IMR-90 (cell line): Measurements from ENCODE around the gene MSH2. TPM values are rescaled to one million over a fixed set of nuclear protein-coding genes. Genes with fewer than 3 reads are reported as not detected.

ENCODE experiments used
- ATAC-seq: fragments of 200-7000 bp; cut with Tn5 transposase; 2 replicates; pipeline ENCODE4 v1.9.1; 2020; ENCODE audit warnings: low read depth, mild to moderate bottlenecking, moderate library complexity
- BruUV-seq: library from RNA; stranded (reverse); fragments of 400-500 nt; replicated peaks from 2 replicates; lab custom pipeline; 2021; lab: Mats Ljungman, UMichigan
- CTCF ChIA-PET: fragments of 300-600 bp; formaldehyde crosslinking; extraction: SDS; loops from one replicate; lab custom pipeline; 2021; ENCODE audit warnings: antibody characterized with exemption; lab: Yijun Ruan, JAX
- POLR2A ChIA-PET: fragments of 300-600 bp; sonication (Branson Sonifier 250); formaldehyde crosslinking; loops from one replicate; lab custom pipeline; 2022; ENCODE audit warnings: antibody characterized with exemption; ENCODE audit not compliant: unreplicated experiment; lab: Charles Lee
- DNase-seq: peaks from one replicate; pipeline ENCODE4 v3.0.0; 2013
- H2AFZ ChIP-seq: replicated peaks from 2 replicates; pipeline ENCODE3; 2013; ENCODE audit warnings: low read length, mild to moderate bottlenecking; ENCODE audit not compliant: poor library complexity
- H2AK5ac ChIP-seq: 2 replicates; pipeline ENCODE4 v1.6.1; 2013; ENCODE audit warnings: low read depth, low read length, inconsistent platforms
- H2AK9ac ChIP-seq: replicated peaks from 2 replicates; pipeline ENCODE3; 2013; ENCODE audit warnings: mild to moderate bottlenecking, low read depth, low read length, moderate library complexity; ENCODE audit not compliant: poor library complexity
- H2BK120ac ChIP-seq: 2 replicates; pipeline ENCODE4 v1.6.1; 2013; ENCODE audit warnings: low read depth, low read length, inconsistent platforms
- H2BK15ac ChIP-seq: 3 replicates; pipeline ENCODE4 v1.6.1; 2013; ENCODE audit warnings: low read depth, low read length, inconsistent platforms
- H2BK20ac ChIP-seq: 2 replicates; pipeline ENCODE4 v1.6.1; 2013; ENCODE audit warnings: low read depth, mild to moderate bottlenecking, inconsistent platforms, low read length, moderate library complexity
- H2BK5ac ChIP-seq: 2 replicates; pipeline ENCODE4 v1.6.1; 2013; ENCODE audit warnings: mild to moderate bottlenecking, low read depth, low read length, inconsistent platforms; ENCODE audit not compliant: poor library complexity, severe bottlenecking
- H3K14ac ChIP-seq: replicated peaks from 2 replicates; pipeline ENCODE4 v1.6.1; 2013; ENCODE audit warnings: low read depth, low read length, inconsistent platforms
- H3K18ac ChIP-seq: 2 replicates; pipeline ENCODE4 v1.6.1; 2013; ENCODE audit warnings: low read depth, low read length, control low read depth
- H3K23ac ChIP-seq: 2 replicates; pipeline ENCODE4 v1.6.1; 2013; ENCODE audit warnings: low read depth, low read length, inconsistent platforms
- H3K27ac ChIP-seq: 2 replicates; pipeline ENCODE4 v1.5.1; 2013; ENCODE audit warnings: mild to moderate bottlenecking, control low read depth, low read length; ENCODE audit not compliant: insufficient read depth
- H3K27me3 ChIP-seq: 2 replicates; pipeline ENCODE4 v1.6.1; 2013; ENCODE audit warnings: low read length; ENCODE audit not compliant: control insufficient read depth, insufficient read depth
- H3K36me3 ChIP-seq: 2 replicates; pipeline ENCODE4 v1.6.1; 2013; ENCODE audit warnings: low read length, mixed read lengths; ENCODE audit not compliant: control insufficient read depth, insufficient read depth
- H3K4ac ChIP-seq: 2 replicates; pipeline ENCODE4 v1.6.1; 2013; ENCODE audit warnings: low read depth, low read length, inconsistent platforms
- H3K4me1 ChIP-seq: 2 replicates; pipeline ENCODE4 v1.6.1; 2013; ENCODE audit warnings: low read length, mixed read lengths; ENCODE audit not compliant: control insufficient read depth, insufficient read depth
- H3K4me2 ChIP-seq: 2 replicates; pipeline ENCODE4 v1.6.1; 2013; ENCODE audit warnings: low read depth, mild to moderate bottlenecking, control low read depth, low read length, moderate library complexity
- H3K4me3 ChIP-seq: 2 replicates; pipeline ENCODE4 v1.5.1; 2013; ENCODE audit warnings: low read depth, mild to moderate bottlenecking, control low read depth, low read length, moderate library complexity; ENCODE audit not compliant: insufficient read depth
- H3K56ac ChIP-seq: 2 replicates; pipeline ENCODE4 v1.6.1; 2013; ENCODE audit warnings: low read length, inconsistent platforms; ENCODE audit not compliant: insufficient read depth; ENCODE audit errors: extremely low read depth
- H3K79me1 ChIP-seq, 2 experiments: 2 replicates each; pipeline ENCODE4 v1.6.1; 2013; ENCODE audit warnings: low read length in 2 of 2, inconsistent platforms in 1 of 2, low read depth in 1 of 2
- H3K9ac ChIP-seq: 2 replicates; pipeline ENCODE4 v1.6.1; 2013; ENCODE audit warnings: low read depth, low read length, control low read depth
- H3K9me1 ChIP-seq: 2 replicates; pipeline ENCODE4 v1.6.1; 2013; ENCODE audit warnings: low read length, inconsistent platforms; ENCODE audit not compliant: insufficient read depth
- H3K9me3 ChIP-seq: 2 replicates; pipeline ENCODE4 v1.6.1; 2013; ENCODE audit warnings: low read length; ENCODE audit not compliant: control insufficient read depth, insufficient read depth
- H4K20me1 ChIP-seq: 2 replicates; pipeline ENCODE4 v1.6.1; 2013; ENCODE audit warnings: low read length, inconsistent platforms; ENCODE audit not compliant: insufficient read depth
- H4K5ac ChIP-seq: 2 replicates; pipeline ENCODE4 v1.6.1; 2013; ENCODE audit warnings: mild to moderate bottlenecking, low read depth, low read length, control low read depth
- H4K8ac ChIP-seq, 2 experiments: 2 replicates each; pipeline ENCODE4 v1.6.1; 2013; ENCODE audit warnings: low read depth in 2 of 2, low read length in 2 of 2, control low read depth in 1 of 2, inconsistent platforms in 1 of 2
- H4K91ac ChIP-seq: 2 replicates; pipeline ENCODE4 v1.6.1; 2013; ENCODE audit warnings: low read depth, low read length, inconsistent platforms; ENCODE audit not compliant: insufficient read depth
- BHLHE40 ChIP-seq: fragments of 150-350 bp; IDR thresholded peaks from 2 replicates; pipeline ENCODE4 v1.6.1; 2016; ENCODE audit warnings: mild to moderate bottlenecking, low read depth, low read length
- CEBPB ChIP-seq: IDR thresholded peaks from 2 replicates; pipeline ENCODE4 v1.6.1; 2012; ENCODE audit warnings: low read depth, low read length, improper control_type of control experiment
- ELK1 ChIP-seq: fragments of 150-350 bp; IDR thresholded peaks from 2 replicates; pipeline ENCODE4 v1.6.1; 2016; ENCODE audit warnings: low read depth, mild to moderate bottlenecking, low read length, moderate library complexity, borderline replicate concordance
- NFE2L2 ChIP-seq: fragments of 150-350 bp; IDR thresholded peaks from 2 replicates; pipeline ENCODE4 v1.6.1; 2016; ENCODE audit warnings: low read depth, mild to moderate bottlenecking, low read length
- RAD21 ChIP-seq: IDR thresholded peaks from 2 replicates; pipeline ENCODE4 v1.6.1; 2012; ENCODE audit warnings: low read length, improper control_type of control experiment
- RCOR1 ChIP-seq: IDR thresholded peaks from 2 replicates; pipeline ENCODE4 v1.6.1; 2012; ENCODE audit warnings: mild to moderate bottlenecking, low read length, improper control_type of control experiment; ENCODE audit not compliant: insufficient replicate concordance
- RFX5 ChIP-seq: IDR thresholded peaks from 2 replicates; pipeline ENCODE4 v1.8.0; 2012; ENCODE audit warnings: low read depth, mild to moderate bottlenecking, low read length, moderate library complexity
- SMC3 ChIP-seq: fragments of 150-350 bp; IDR thresholded peaks from 2 replicates; pipeline ENCODE4 v1.6.1; 2016; ENCODE audit warnings: low read depth, mild to moderate bottlenecking, antibody characterized with exemption, low read length, moderate library complexity
- USF2 ChIP-seq: fragments of 150-350 bp; IDR thresholded peaks from 2 replicates; pipeline ENCODE4 v1.6.1; 2017; ENCODE audit warnings: mild to moderate bottlenecking, antibody characterized with exemption, low read length, low read depth
- WGBS, 2 experiments: methylation state at CpG; one replicate each; pipeline versions ENCODE4 v1.1.5 to v1.1.7; 2013; ENCODE audit warnings: missing lambda C conversion rate in 2 of 2; ENCODE audit not compliant: insufficient read length in 1 of 2; ENCODE audit errors: extremely low coverage in 2 of 2; 5-methylcytosine and 5-hydroxymethylcytosine counted together
- dilution Hi-C: fragments of 300-500 bp; cut with HindIII; formaldehyde crosslinking; loops from one replicate; pipeline ENCODE4 v1.14.3; 2018; ENCODE audit warnings: low sequenced_read_pairs; ENCODE audit not compliant: unreplicated experiment
- in situ Hi-C: fragments of 300-500 bp; cut with MboI; formaldehyde crosslinking; loops from 3 replicates; pipeline ENCODE4 v1.14.3; 2019; ENCODE audit warnings: low sequenced_read_pairs, inconsistent platforms, mixed read lengths
- intact Hi-C: fragments of 100-400 bp; cut with micrococcal nuclease; formaldehyde crosslinking; loops from 2 replicates; pipeline ENCODE4 v1.10.0; 2022
- polyA plus RNA-seq, 3 experiments: library from polyadenylated mRNA; depleted of rRNA; stranded (reverse); fragments of >200 nt; gene quantifications; 2 replicates each; pipeline ENCODE4 v1.2.3, GENCODE V29; 2012; ENCODE audit warnings: low replicate concordance in 1 of 3
- total RNA-seq: library from RNA; depleted of rRNA; stranded (reverse); fragments of >200 nt; gene quantifications from 2 replicates; pipeline ENCODE4 v1.2.3, GENCODE V29; 2012

MSH2 gene
- total and polyA plus RNA-seq, 2 of the 4 experiments (the other 2 are of a cell fraction), result 13.8 to 22.6 TPM

- Histone ChIP-seq H3K27me3 (no peaks in the 10 kb centered on the region), H3K56ac (no peak overlapping the region), H3K79me1 (peaks cover 9 to 33% of the 10 kb centered on the region in 2 experiments; a peak in 3 of 4 replicates), H4K20me1 (peaks cover 4% of the 10 kb centered on the region; the same call in 1 of the 2 replicates), H3K4ac (no peak overlapping the region), H2BK15ac (no peak overlapping the region), H2AK9ac (no peak overlapping the region), H3K4me1 (no peaks in the 10 kb centered on the region; the same call in 1 of the 2 replicates), H3K36me3 (no peaks in the 10 kb centered on the region), H3K9ac (no peak overlapping the region), H3K18ac (no peak overlapping the region), H3K4me3 (no peak overlapping the region), H2AK5ac (no peak overlapping the region), H3K27ac (no peak overlapping the region), H4K5ac (no peak overlapping the region), H4K91ac (no peak overlapping the region), H3K23ac (peak overlapping the region; percentile 72), H3K9me1 (peaks cover 7% of the 10 kb centered on the region), H3K4me2 (peak overlapping the region; percentile 26; the same call in 1 of the 2 replicates), H2BK120ac (no peak overlapping the region), H2AFZ (no peak overlapping the region), H2BK20ac (no peak overlapping the region), H3K9me3 (no peaks in the 10 kb centered on the region), H2BK5ac (no peak overlapping the region), H4K8ac (no peak overlapping the region; a peak in 1 of 4 replicates), H3K14ac (no peak overlapping the region; the same call in 1 of the 2 replicates)
- 98% methylated on average over 7 of the region's 10 CpGs; no CpG with 5 or more reads in 1 of the 2 experiments for WGBS, 2 experiments
- ChIA-PET CTCF (no interaction called here), POLR2A (no interaction called here)
- in situ Hi-C loops (no loop called here), intact Hi-C loops (no loop called here), dilution Hi-C loops (no loop called here)
- TF ChIP-seq SMC3, result no peak
- TF ChIP-seq ELK1, result no peak
- TF ChIP-seq RFX5, result no peak
- no peak for TF ChIP-seq RCOR1
- no peak for TF ChIP-seq CEBPB
- TF ChIP-seq BHLHE40, result no peak
- no peak for TF ChIP-seq NFE2L2
- no peak for TF ChIP-seq RAD21
- TF ChIP-seq USF2, result no peak
- DNase-seq, result no peak
- BruUV-seq, result no TSS peak
- no peak for ATAC-seq
These were observed 1.4 kb downstream of the MSH2 start for GRCh38 chr2:47404356-47404755.
